GM10248 (cell line): ENCODE results near the gene SPECC1.
"Not testable (repeated sequence)": the region's sequence is repeated elsewhere in the genome, so short reads cannot be mapped to it uniquely, and the experiment has no call there.

Experiments
- CTCF ChIA-PET: fragments of 300-600 bp; sonication (Branson Sonifier 250); formaldehyde crosslinking; extraction: SDS; loops from one replicate; lab custom pipeline; 2021; ENCODE audit warnings: antibody characterized with exemption; lab: Yijun Ruan, JAX
- POLR2A ChIA-PET: fragments of 350-650 bp; sonication (Branson Sonifier 250); formaldehyde crosslinking; extraction: SDS; loops from one replicate; lab custom pipeline; 2020; ENCODE audit warnings: antibody characterized with exemption; lab: Yijun Ruan, JAX
- DNase-seq: peaks from one replicate; pipeline ENCODE4 v3.0.0; 2012; ENCODE audit errors: extremely low spot score
- CTCF ChIP-seq: IDR thresholded peaks from 2 replicates; pipeline ENCODE4 v1.5.1; 2012; ENCODE audit warnings: mild to moderate bottlenecking, low read depth; ENCODE audit errors: extremely low read depth, missing control alignments, control extremely low read depth

The SPECC1 gene

GRCh38 chr17:20028443-20028842 lies 19.3 kb downstream of the SPECC1 start:
- POLR2A ChIA-PET = no interaction called here
- no peak for TF ChIP-seq CTCF
- DNase-seq = no peak
- CTCF ChIA-PET = no interaction called here

DNA sequence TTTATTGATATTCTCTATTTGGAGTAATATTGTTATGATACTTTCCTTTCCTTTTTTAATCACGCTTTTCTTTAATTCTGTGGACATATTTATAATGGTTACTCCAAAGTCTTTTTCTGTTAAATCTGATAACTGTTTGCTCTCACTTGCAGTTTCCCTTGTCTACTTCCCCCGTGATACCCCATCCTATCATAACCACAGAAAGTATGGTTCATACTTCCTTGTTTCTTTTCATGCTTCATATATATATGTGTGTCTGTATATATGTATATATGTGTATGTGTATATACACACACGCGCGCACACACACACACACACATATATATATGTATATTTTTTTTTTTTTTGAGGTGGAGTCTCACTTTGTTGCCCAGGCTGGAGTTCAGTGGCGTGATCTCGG lies 23.5 kb downstream of the SPECC1 start:
- TF ChIP-seq CTCF = no peak
- no peak for DNase-seq
- ChIA-PET POLR2A (no interaction called here), CTCF (no interaction called here)

DNA sequence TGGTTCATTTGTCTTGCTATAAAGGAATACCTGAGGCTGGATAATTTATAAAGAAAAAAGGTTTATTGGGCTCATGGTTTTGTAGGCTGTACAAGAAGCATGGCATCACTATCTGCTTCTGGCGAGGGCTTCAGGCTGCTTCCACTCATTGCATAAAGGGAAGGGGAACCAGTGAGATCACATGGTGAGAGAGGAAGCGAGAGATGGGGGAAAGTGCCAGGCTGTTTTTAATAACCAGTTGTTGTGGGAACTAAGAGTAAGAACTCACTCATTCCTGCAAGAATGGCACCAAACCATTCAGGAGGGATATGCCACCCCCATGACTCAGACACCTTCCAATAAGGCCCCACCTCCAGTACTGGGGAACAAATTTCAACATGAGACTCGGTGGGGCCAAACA lies 24.3 kb downstream of the SPECC1 start:
- no peak for TF ChIP-seq CTCF
- CTCF ChIA-PET = no interaction called here
- DNase-seq = no peak
- POLR2A ChIA-PET = no interaction called here

GRCh38 chr17:20035501-20035900 lies 26.3 kb downstream of the SPECC1 start:
- TF ChIP-seq CTCF = no peak
- ChIA-PET CTCF (interaction anchor here (1.1 to 1.4 kb wide), 2 partner anchors 13 to 27 kb away, joined by 3 read pairs; partner anchors contain the start of gene SPECC1), POLR2A (no interaction called here)
- no peak for DNase-seq

DNA sequence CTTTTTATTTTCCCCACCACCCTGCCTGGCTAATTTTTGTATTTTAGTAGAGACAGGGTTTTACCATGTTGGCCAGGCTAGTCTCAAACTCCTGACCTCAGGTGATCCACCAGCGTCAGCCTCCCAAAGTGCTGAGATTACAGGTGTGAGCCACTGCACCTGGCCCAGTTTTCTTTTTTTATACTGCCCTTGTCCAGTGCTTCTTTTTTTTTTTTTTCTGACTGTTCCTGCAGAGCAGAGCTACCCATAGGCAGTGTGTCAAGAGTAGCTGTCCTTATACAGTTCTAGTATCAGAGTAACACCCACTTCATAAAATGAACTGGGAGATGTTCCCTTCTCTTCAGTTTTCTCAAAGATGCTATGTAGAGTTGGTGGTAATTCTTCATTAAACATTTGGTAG lies 28.1 kb downstream of the SPECC1 start:
- POLR2A ChIA-PET, DNase-seq, CTCF ChIA-PET: not testable (repeated sequence)

DNA sequence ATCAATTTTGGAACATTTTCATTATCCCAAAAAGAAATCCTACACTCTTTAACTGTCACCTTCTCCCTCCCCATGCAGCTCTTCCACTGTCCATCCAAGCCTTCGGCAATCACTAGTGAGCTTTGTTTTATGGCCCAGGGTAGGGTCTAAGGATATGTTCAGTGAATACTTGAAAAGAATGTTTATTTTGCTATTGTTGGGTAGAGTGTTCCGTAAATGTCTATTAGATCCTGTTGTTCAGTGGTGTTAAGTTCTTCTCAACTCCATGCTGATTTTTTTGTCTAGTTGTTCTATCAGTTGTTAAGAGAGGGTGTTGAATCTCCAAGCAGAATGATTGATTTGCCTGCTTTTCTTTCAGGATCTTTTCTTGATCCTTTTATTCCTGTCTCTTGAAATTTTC lies 29.9 kb downstream of the SPECC1 start:
- POLR2A ChIA-PET = no interaction called here
- TF ChIP-seq CTCF = no peak
- CTCF ChIA-PET = interaction anchor here (1.4 kb wide), 1 partner anchor 46 kb away, joined by 3 read pairs; no protein-coding TSS in a partner anchor
- no peak for DNase-seq

GRCh38 chr17:20040216-20040615 lies 31.1 kb downstream of the SPECC1 start:
- DNase-seq = no peak
- TF ChIP-seq CTCF = no peak
- ChIA-PET POLR2A (no interaction called here), CTCF (interaction anchor here (1.4 kb wide), 1 partner anchor 47 kb away, joined by 3 read pairs; no protein-coding TSS in a partner anchor)
